GM18858 (cell line): ENCODE data around the gene UBAC2.
"Not testable (repeated sequence)": the region's sequence is repeated elsewhere in the genome, so short reads cannot be mapped to it uniquely, and the experiment has no call there.

Source experiments
- ATAC-seq: cut with Tn5 transposase; IDR thresholded peaks from one replicate; pipeline ENCODE4 v1.9.1; 2021; ENCODE audit not compliant: unreplicated experiment

UBAC2 gene

DNA sequence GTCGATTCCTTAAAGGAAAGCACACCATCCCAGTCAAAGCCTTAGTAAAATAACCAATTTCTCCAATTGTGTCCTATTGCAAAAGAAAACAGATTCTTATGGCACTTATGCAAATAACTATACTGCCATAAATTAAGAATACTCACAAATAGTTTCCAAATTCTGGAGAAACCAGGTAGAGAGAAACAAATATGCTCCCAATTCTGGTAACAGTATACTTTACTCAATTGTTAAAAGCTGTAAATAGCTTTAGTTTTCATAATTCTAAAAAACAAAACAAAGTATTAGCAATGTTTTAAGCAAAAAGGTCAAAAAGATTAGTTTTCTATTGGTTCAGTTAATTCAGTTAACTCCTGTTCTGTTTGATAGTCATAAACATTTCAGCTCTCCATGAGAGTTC is 18.2 kb upstream of the UBAC2 start:
- ATAC-seq, result no peak

- ATAC-seq, result no peak
Measured at GRCh38 chr13:99185606-99186005, 15.0 kb upstream of the UBAC2 start.

- no peak for ATAC-seq
Measured at GRCh38 chr13:99190147-99190985, 10.3 kb upstream of the UBAC2 start.

GRCh38 chr13:99191336-99191899 is 9.2 kb upstream of the UBAC2 start:
- ATAC-seq, result no peak

DNA sequence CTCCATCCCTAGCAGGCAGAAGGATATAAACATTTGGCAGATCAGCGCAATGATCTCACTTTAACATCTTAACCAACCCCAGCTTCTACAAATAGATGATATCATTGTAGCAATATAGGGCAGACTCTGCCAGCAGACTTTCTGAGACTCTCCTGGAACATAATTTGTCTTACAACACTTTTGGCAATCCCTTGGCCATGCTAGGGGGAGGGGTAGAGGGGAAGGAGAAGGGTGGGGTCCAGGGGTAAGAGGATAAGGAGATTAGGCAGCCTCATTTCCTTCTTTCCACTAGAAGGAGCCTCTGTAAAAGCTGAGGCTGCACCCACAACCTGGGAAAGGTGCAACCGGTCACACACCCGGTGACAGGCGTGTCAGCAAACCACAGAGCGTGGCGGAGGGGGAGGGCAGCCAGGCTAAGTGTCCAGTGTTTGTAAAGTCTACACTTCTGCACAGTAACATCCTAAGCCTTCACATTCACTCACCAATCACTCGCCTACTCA is 8.7 kb upstream of the UBAC2 start:
- ATAC-seq, result no peak

GRCh38 chr13:99192480-99192879 is 8.2 kb upstream of the UBAC2 start:
- no peak for ATAC-seq

GRCh38 chr13:99193152-99193551 is 7.5 kb upstream of the UBAC2 start:
- no peak for ATAC-seq

GRCh38 chr13:99196466-99197116 is 4.1 kb upstream of the UBAC2 start:
- no peak for ATAC-seq

- no peak for ATAC-seq
Measured at GRCh38 chr13:99197117-99197651, 3.5 kb upstream of the UBAC2 start.

GRCh38 chr13:99199541-99200431 is 868 bp upstream of the UBAC2 start:
- no peak for ATAC-seq

DNA sequence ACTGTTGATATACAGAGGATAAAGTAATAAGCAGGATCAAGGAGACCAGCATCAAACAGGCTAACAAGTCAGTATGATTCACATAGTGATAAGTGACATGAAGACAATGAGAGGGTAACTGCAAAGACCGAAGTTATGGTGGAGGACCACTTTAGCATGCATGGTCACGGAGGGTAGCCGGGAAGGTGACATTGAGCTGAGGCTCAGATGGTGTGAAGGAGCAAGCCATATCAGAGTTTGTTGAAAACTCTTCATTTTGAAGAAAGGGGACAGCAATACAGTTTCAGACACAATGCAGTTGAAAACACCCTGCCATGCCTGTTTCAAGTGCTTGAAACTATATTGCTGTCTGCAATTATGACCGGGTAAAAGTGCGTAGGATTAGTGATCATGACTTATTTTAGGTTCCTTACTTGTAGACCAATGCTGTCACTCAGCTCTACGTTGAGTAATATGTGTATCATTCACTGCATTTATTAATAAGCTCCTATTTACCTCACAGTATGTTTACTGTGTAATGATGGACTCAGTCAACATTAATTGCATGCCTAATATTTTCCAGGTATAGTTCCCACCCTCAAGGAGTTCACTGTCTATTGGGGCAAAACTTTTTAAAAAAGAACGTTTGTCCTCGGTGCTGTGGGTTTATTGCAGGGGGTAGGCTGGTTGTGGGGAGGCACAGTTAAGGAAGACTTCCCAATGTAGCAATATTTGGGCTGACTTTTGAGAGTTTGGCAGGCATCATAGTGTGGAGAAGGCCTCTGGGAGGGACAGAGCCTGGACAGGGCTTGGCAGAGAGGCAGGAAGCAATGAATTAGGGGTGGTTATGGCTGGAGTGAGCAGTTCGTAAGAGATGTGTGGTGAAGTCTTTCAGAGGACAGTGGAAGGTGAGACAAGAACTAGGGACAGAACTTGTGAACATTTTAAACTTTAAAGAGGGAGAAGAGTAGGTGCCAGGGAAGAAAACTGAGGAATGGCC is 3.2 kb downstream of the UBAC2 start:
- no peak for ATAC-seq

DNA sequence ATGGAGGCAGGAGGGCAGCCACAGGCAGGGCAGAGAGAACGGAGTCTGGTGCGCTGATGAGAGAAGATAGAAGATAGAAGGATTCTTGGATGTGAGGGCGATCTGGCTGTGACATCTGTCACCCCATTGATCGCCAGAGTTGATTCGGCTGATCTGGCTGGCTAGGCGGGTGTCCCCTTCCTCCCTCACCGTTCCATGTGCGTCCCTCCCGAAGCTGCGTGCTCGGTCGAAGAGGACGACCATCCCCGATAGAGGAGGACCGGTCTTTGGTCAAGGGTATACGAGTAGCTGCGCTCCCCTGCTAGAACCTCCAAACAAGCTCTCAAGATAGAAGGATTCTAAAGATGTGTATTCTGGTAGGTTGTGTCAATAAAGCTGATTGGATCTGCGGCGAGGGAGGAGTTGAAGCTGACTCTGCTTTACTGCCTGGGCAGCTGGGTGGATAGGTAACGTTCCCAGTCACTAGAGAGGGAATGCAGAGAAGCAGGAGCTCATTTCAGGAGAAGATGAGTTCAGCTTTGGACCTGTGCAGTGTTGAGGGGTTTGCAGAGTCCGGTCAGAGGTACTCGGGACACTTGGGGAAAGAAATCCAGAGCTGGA is 5.1 kb downstream of the UBAC2 start:
- no peak for ATAC-seq

- no peak for ATAC-seq
Measured at GRCh38 chr13:99206226-99206625, 5.6 kb downstream of the UBAC2 start.

DNA sequence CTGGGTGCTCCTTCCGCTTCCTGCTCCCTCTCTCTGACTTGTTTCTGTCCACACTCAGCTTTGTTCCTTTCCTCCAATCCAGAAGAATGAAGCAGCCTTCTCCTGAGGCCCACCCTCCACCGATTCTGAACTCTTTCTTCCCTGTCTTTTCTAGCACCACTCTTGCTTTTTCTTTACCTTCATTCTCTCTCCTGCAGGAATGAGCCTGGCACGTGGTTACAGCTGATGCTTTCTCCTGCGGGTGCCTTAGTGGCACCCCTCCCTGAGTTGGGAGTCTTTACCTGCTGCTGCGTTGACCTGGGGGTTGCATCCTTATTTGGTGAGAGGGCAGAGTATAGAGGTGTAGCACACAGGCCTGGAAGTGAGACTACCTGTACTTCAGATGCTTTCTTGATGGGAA is 6.2 kb downstream of the UBAC2 start:
- ATAC-seq, result no peak

DNA sequence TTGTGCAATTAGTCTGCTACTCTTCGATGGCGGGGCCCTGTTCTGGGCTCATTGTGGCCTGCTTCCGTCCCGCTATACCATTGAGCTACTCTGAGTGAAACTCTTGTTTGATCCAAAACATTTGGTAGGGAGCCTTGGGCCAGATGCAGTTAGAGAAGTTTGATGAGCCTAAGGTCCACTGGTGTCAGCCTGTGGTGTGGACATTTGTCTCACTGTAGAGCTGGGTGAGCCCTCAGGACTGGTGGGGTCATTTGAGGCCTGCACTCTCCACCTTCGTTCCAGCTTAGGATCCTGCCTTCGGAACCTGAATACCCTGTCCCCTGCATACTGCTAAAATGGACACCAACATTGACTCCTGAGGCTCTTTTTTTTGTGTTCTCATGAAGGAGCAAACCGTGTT is 6.9 kb downstream of the UBAC2 start:
- ATAC-seq, result no peak

DNA sequence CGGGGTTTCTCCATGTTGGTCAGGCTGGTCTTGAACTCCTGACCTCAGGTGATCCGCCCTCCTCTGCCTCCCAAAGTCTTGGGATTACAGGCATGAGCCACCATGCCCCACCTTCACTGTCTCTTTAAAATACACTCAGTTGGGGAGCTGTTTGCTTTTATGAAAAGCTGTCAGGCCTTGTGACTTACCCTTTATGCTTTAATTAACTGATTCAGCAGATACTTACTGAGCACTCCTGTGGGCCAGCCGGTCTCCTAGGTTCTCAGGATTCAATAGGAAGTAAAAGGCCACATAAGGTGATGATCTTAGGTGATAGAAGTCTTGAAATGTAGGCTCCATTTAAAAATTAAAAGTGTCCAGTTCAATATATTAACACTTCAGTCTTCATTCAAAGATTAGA is 7.5 kb downstream of the UBAC2 start:
- ATAC-seq, result no peak

DNA sequence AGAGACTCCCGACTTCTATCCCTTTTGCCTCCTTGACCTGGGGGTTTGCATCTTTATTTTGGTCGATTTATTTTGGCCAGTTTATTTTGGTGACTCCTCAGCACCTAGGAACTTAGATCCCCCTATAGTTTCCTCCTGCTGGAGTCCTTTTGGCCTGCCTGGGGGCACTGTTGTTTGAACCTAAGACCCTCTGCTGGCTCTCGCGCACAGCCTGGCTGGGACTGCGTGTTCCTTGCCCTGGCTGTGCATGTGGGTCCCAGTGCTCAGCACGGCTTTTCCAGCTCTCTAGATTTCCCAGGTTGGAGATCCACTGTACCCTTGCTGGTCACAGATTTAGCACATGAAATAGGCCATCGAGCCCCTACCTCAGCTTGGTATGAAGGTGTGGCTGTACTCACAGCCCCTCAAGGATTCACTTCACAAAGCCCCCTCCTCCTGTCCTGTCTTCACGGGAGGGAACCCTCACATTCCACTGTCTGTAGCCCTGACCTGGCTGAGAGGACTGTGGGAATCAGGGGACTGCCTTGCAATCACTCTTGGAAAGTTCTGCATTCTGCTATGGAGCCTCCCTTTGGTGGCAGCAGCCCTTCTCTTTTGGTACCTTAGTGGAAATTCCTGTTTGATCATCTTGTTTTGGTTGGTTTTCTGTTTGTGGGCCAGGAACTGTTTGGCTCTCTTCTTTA is 8.3 kb downstream of the UBAC2 start:
- no peak for ATAC-seq

DNA sequence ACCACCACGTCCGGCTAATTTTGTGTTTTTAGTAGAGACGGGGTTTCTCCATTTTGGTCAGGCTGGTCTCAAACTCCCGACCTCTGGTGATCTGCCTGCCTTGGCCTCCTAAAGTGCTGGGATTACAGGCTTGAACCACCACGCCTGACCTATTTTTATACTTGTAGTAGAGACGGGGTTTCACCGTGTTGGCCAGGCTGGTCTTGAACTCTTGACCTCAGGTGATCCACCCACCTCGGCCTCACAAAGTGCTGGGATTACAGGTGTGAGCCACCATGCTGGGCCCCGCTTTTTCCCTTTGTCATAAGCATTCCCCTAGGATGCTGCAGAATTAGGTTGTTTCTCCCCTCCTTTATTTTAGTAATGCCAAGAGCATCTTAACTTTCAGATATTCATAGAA is 10.0 kb downstream of the UBAC2 start:
- not testable (repeated sequence) for ATAC-seq
